HepG2 (cell line): Measurements from ENCODE around the gene FDXR. TPM values are rescaled to one million over a fixed set of nuclear protein-coding genes. Genes with fewer than 3 reads are reported as not detected.

Source experiments
- ATAC-seq: fragments of 200-7000 bp; cut with Tn5 transposase; 3 replicates; pipeline ENCODE4 v1.9.1; 2020; ENCODE audit warnings: mild to moderate bottlenecking, moderate library complexity
- BruUV-seq: library from RNA; stranded (reverse); fragments of 400-500 nt; replicated peaks from 2 replicates; lab custom pipeline; 2021; lab: Mats Ljungman, UMichigan
- CTCF ChIA-PET: fragments of 300-600 bp; formaldehyde crosslinking; extraction: SDS; loops from one replicate; lab custom pipeline; 2021; ENCODE audit warnings: low total read pairs, inconsistent platforms, low intra/inter-chr PET ratio; lab: Yijun Ruan, JAX
- POLR2A ChIA-PET: fragments of 350-600 bp; sonication (Branson Sonifier 250); formaldehyde crosslinking; loops from one replicate; lab custom pipeline; 2020; ENCODE audit warnings: antibody characterized with exemption, inconsistent platforms; lab: Yijun Ruan, JAX
- DNase-seq: peaks from one replicate; pipeline ENCODE4 v3.0.0-alpha.2; 2015; ENCODE audit warnings: low spot score
- FAIRE-seq: peaks from 3 replicates; lab custom pipeline; 2011; peaks lifted over from hg19 to GRCh38; lab: Jason Lieb, UNC
- H2AFZ ChIP-seq: one replicate; pipeline ENCODE4 v1.6.1; 2011; ENCODE audit warnings: low read length, inconsistent platforms
- H3K27ac ChIP-seq: fragments of 300-600 bp; 3 replicates; pipeline ENCODE4 v1.8.0; 2011; ENCODE audit warnings: mixed run types, mild to moderate bottlenecking, mixed read lengths, low read length, inconsistent platforms; ENCODE audit not compliant: insufficient read depth; ENCODE audit errors: extremely low read length
- H3K27me3 ChIP-seq, 2 experiments: fragments of 200-600 bp in 1 of 2; 2 replicates in 1 of 2; 3 replicates in 1 of 2; pipeline versions ENCODE4 v1.6.0 to v1.8.0; 2011; ENCODE audit warnings: low read length in 2 of 2, mild to moderate bottlenecking in 2 of 2, moderate library complexity in 2 of 2, inconsistent platforms in 1 of 2; ENCODE audit not compliant: insufficient read depth in 2 of 2, control insufficient read depth in 1 of 2
- H3K36me3 ChIP-seq, 2 experiments: fragments of 200-600 bp in 1 of 2; replicated peaks in 1 of 2; 2 replicates in 1 of 2; 3 replicates in 1 of 2; pipeline versions ENCODE4 v1.5.1 to v1.8.0; 2011; ENCODE audit warnings: low read length in 2 of 2, inconsistent platforms in 1 of 2; ENCODE audit not compliant: insufficient read depth in 2 of 2, control insufficient read depth in 1 of 2
- H3K4me1 ChIP-seq: 2 replicates; pipeline ENCODE4 v1.5.1; 2012; ENCODE audit warnings: low read length, inconsistent platforms; ENCODE audit not compliant: insufficient read depth
- H3K4me2 ChIP-seq: 2 replicates; pipeline ENCODE4 v1.6.0; 2011; ENCODE audit warnings: low read depth, low read length, inconsistent platforms
- H3K4me3 ChIP-seq, 3 experiments: fragments of 200-600 bp in 1 of 3; sonication (generic), shearing (Covaris generic) in 1 of 3; replicated peaks in 1 of 3; 2 replicates each; pipeline ENCODE4 v1.5.1; 2011 to 2016; ENCODE audit warnings: low read length in 3 of 3, inconsistent platforms in 2 of 3, low read depth in 2 of 3, mild to moderate bottlenecking in 2 of 3, control low read depth in 1 of 3, mixed read lengths in 1 of 3; ENCODE audit not compliant: insufficient read depth in 1 of 3
- H3K79me2 ChIP-seq: one replicate; pipeline ENCODE4 v1.6.1; 2011; ENCODE audit warnings: low read length, inconsistent platforms; ENCODE audit not compliant: insufficient read depth
- H3K9ac ChIP-seq: 2 replicates; pipeline ENCODE4 v1.6.0; 2011; ENCODE audit warnings: mild to moderate bottlenecking, low read depth, low read length, inconsistent platforms; ENCODE audit not compliant: insufficient read depth
- H3K9me3 ChIP-seq: 2 replicates; pipeline ENCODE4 v1.5.1; 2012; ENCODE audit warnings: mild to moderate bottlenecking, low read length
- H4K20me1 ChIP-seq: 2 replicates; pipeline ENCODE4 v1.6.0; 2011; ENCODE audit warnings: inconsistent platforms, mild to moderate bottlenecking, low read length, moderate library complexity; ENCODE audit not compliant: insufficient read depth
- ARHGAP35 ChIP-seq: sonication (generic); formaldehyde crosslinking; IDR thresholded peaks from 2 replicates; pipeline ENCODE4 v1.9.0; 2022; ENCODE audit warnings: mild to moderate bottlenecking, inconsistent platforms, moderate library complexity, missing genetic modification reagents, borderline replicate concordance
- GATAD1 ChIP-seq: IDR thresholded peaks from 2 replicates; pipeline ENCODE4 v1.6.1; 2016; ENCODE audit warnings: missing genetic modification reagents, missing compliant biosample characterization
- HNF4G ChIP-seq, 2 experiments: sonication (generic) in 1 of 2; formaldehyde crosslinking in 1 of 2; IDR thresholded peaks; 2 replicates each; pipeline versions ENCODE4 v1.4.0 to v1.6.1; 2011 to 2020; ENCODE audit warnings: borderline replicate concordance in 2 of 2, low read depth in 2 of 2, mild to moderate bottlenecking in 2 of 2, low read length in 1 of 2, missing genetic modification reagents in 1 of 2, moderate library complexity in 1 of 2
- HOXA5 ChIP-seq: sonication (generic); formaldehyde crosslinking; IDR thresholded peaks from 2 replicates; pipeline ENCODE4 v1.4.0; 2020; ENCODE audit warnings: missing genetic modification reagents
- KDM4B ChIP-seq: sonication (generic); formaldehyde crosslinking; IDR thresholded peaks from 2 replicates; pipeline ENCODE4 v1.4.0; 2020; ENCODE audit warnings: missing genetic modification reagents
- PATZ1 ChIP-seq: sonication (generic); formaldehyde crosslinking; IDR thresholded peaks from 2 replicates; pipeline ENCODE4 v1.4.0; 2020; ENCODE audit warnings: missing genetic modification reagents
- PHF5A ChIP-seq: IDR thresholded peaks from one replicate; pipeline ENCODE4 v1.6.1; 2018; ENCODE audit warnings: low read depth, missing genetic modification reagents; ENCODE audit not compliant: unreplicated experiment
- POLR2A ChIP-seq, 2 experiments: IDR thresholded peaks; 2 replicates each; pipeline ENCODE4 v1.6.1; 2011; ENCODE audit warnings: low read depth in 2 of 2, low read length in 2 of 2, mild to moderate bottlenecking in 1 of 2, moderate library complexity in 1 of 2; ENCODE audit not compliant: insufficient read depth in 1 of 2
- ZFY ChIP-seq: sonication (generic); formaldehyde crosslinking; IDR thresholded peaks from 2 replicates; pipeline ENCODE4 v1.4.0; 2020; ENCODE audit warnings: missing genetic modification reagents
- ZNF253 ChIP-seq: sonication (generic); formaldehyde crosslinking; IDR thresholded peaks from 2 replicates; pipeline ENCODE4 v1.8.0; 2022; ENCODE audit warnings: mild to moderate bottlenecking, missing genetic modification reagents, borderline replicate concordance
- ZNF777 ChIP-seq: sonication (generic); formaldehyde crosslinking; IDR thresholded peaks from 2 replicates; pipeline ENCODE4 v1.4.0; 2020; ENCODE audit warnings: missing genetic modification reagents
- WGBS: methylation state at CpG from one replicate; pipeline ENCODE4 v1.1.6; 2017; ENCODE audit warnings: low lambda C conversion rate; 5-methylcytosine and 5-hydroxymethylcytosine counted together
- in situ Hi-C: cut with HindIII; loops from 2 replicates; pipeline ENCODE4 v1.10.0; 2017; ENCODE audit warnings: low pct_unique_long_range_greater_than_20kb; ENCODE audit not compliant: extremely low pct_ligation_motif_present
- intact Hi-C: fragments of 100-400 bp; cut with micrococcal nuclease; formaldehyde crosslinking; loops from one replicate; pipeline ENCODE4 v1.10.0; 2022; ENCODE audit not compliant: unreplicated experiment
- polyA plus RNA-seq, 8 experiments: library from polyadenylated mRNA; depleted of rRNA in 3 of 8; stranded (reverse) in 7 of 8; unstranded in 1 of 8; fragments of >200 nt; fragmentation: Illumina TruSeq in 4 of 8; extraction: Trizol in 4 of 8; gene quantifications; 2 replicates each; pipeline versions ENCODE4 v1.2.1 to v1.2.3, GENCODE V29; 2011 to 2016; ENCODE audit warnings: low read depth in 4 of 8, missing spikeins in 1 of 8, mixed read lengths in 1 of 8; ENCODE audit not compliant: insufficient read depth in 1 of 8
- total RNA-seq, 5 experiments: library from RNA; depleted of rRNA; stranded (reverse); fragments of >200 nt; fragmentation: Illumina TruSeq; extraction: Trizol; gene quantifications; 2 replicates each; pipeline ENCODE4 v1.2.3, GENCODE V29; 2016; ENCODE audit warnings: low read depth in 1 of 5

The FDXR gene
- total and polyA plus RNA-seq, 2 of the 13 experiments (the other 11 are each of a cell fraction or from before 2014, with no cell fraction given), result 23.4 to 116 TPM

- BruUV-seq, result no TSS peak
- no peak for FAIRE-seq
- CTCF ChIA-PET, result interaction anchor here (1.0 to 2.6 kb wide), 5 partner anchors 19 to 205 kb away, joined by 3 to 30 read pairs (median 6); no protein-coding TSS in a partner anchor
Observed at GRCh38 chr17:74862919-74863318, 9.9 kb downstream of the FDXR start.

GRCh38 chr17:74862108-74862901 lies 10.5 kb downstream of the FDXR start:
- Histone ChIP-seq H3K4me2 (peak overlapping the region; percentile 12; the same call in 1 of the 2 replicates), H3K9ac (no peak overlapping the region), H3K4me3 (no peak overlapping the region; a peak in 1 of 6 replicates), H3K27me3 (peaks cover 12 to 33% of the 10 kb centered on the region in 2 experiments; a peak in 4 of 5 replicates), H3K27ac (no peak overlapping the region), H4K20me1 (no peaks in the 10 kb centered on the region), H2AFZ (no peak overlapping the region), H3K36me3 (peaks cover 3 to 4% of the 10 kb centered on the region in 2 experiments; a peak in 3 of 5 replicates), H3K79me2 (no peaks in the 10 kb centered on the region), H3K4me1 (peaks cover 38% of the 10 kb centered on the region), H3K9me3 (no peaks in the 10 kb centered on the region)
- ChIA-PET POLR2A (interaction anchor here (0.8 to 3.9 kb wide), 9 partner anchors 10 to 126 kb away, joined by 3 to 55 read pairs (median 4); partner anchors contain the start of genes FDXR, NAT9 and RAB37), CTCF (interaction anchor here (0.6 to 2.6 kb wide), 6 partner anchors 12 to 205 kb away, joined by 3 to 30 read pairs (median 6); no protein-coding TSS in a partner anchor)
- no TSS peak for BruUV-seq
- in situ Hi-C loops (loop anchor here (5.0 kb wide), 1 partner anchor 70 kb away; no protein-coding TSS in a partner anchor), intact Hi-C loops (loop anchor here (1.0 to 10.0 kb wide), 3 partner anchors 20 to 208 kb away; no protein-coding TSS in a partner anchor)
- DNase-seq (peak; percentile 59), ATAC-seq (peak; percentile 52), FAIRE-seq (peak; percentile 39)
- 43% methylated on average over 20 of the region's 25 CpGs for WGBS
- TF ChIP-seq POLR2A (IDR thresholded peaks at IDR 0.05; ENCODE audit: insufficient read depth in 1 of 2, low read depth in 2 of 2, low read length in 2 of 2), result 0 out of 4 replicates have a peak, but pooled peaks of 1 of the 2 experiments have one; percentile 12
- TF ChIP-seq GATAD1 (CRISPR knock-in tag), result no peak
- TF ChIP-seq ZFY (CRISPR knock-in tag), result peak; percentile 29; the same call in 1 of the 2 replicates
- 0 out of 2 replicates have a peak, but pooled peaks have one; percentile 41 for TF ChIP-seq PATZ1
- no peak for TF ChIP-seq ARHGAP35 (CRISPR knock-in tag)
- no peak for TF ChIP-seq ZNF253 (CRISPR knock-in tag)
- TF ChIP-seq HNF4G (IDR thresholded peaks at IDR 0.05; ENCODE audit: borderline replicate concordance, low read depth, low read length), result no peak
- 0 out of 2 replicates have a peak, but pooled peaks have one; percentile 16 for TF ChIP-seq HNF4G (CRISPR knock-in tag; IDR thresholded peaks at IDR 0.05; ENCODE audit: borderline replicate concordance, low read depth)
- 0 out of 2 replicates have a peak, but pooled peaks have one; percentile 43 for TF ChIP-seq HOXA5
- TF ChIP-seq ZNF777 (CRISPR knock-in tag), result peak; percentile 53; the same call in 1 of the 2 replicates

More at GRCh38 chr17:74862919-74863318, 9.9 kb downstream of the FDXR start:
- Histone ChIP-seq H3K4me3 (no peak overlapping the region), H4K20me1 (no peaks in the 10 kb centered on the region), H3K4me1 (peaks cover 38% of the 10 kb centered on the region), H2AFZ (no peak overlapping the region), H3K9me3 (no peaks in the 10 kb centered on the region), H3K4me2 (no peak overlapping the region), H3K27ac (no peak overlapping the region), H3K9ac (no peak overlapping the region), H3K79me2 (no peaks in the 10 kb centered on the region), H3K27me3 (peaks cover 9 to 27% of the 10 kb centered on the region in 2 experiments; a peak in 4 of 5 replicates), H3K36me3 (peaks cover 3 to 4% of the 10 kb centered on the region in 2 experiments; a peak in 3 of 5 replicates)
- WGBS, result 92% methylated on average over 2 of the region's 6 CpGs
- TF ChIP-seq PHF5A (CRISPR knock-in tag) (no peak), ZNF253 (CRISPR knock-in tag) (0 out of 2 replicates have a peak, but pooled peaks have one; percentile 63), KDM4B (CRISPR knock-in tag) (no peak)
- POLR2A ChIA-PET, result interaction anchor here (0.9 to 3.9 kb wide), 7 partner anchors 9 to 126 kb away, joined by 3 to 55 read pairs (median 4); partner anchors contain the start of genes FDXR, NAT9 and RAB37
- no peak for DNase-seq
- in situ Hi-C loops, result loop anchor here (5.0 kb wide), 1 partner anchor 71 kb away; no protein-coding TSS in a partner anchor
- peak; percentile 3; the same call in 2 of the 3 replicates for ATAC-seq
- intact Hi-C loops, result loop anchor here (1.0 to 10.0 kb wide), 3 partner anchors 20 to 208 kb away; no protein-coding TSS in a partner anchor
